OCI-M1 (cell line): ENCODE data around the gene RFTN1.
"Not testable (repeated sequence)": the region's sequence is repeated elsewhere in the genome, so short reads cannot be mapped to it uniquely, and the experiment has no call there.

ENCODE experiments used
- DNase-seq: peaks from one replicate; lab custom pipeline; 2025; lab: John Stamatoyannopoulos, UW

The RFTN1 gene

DNA sequence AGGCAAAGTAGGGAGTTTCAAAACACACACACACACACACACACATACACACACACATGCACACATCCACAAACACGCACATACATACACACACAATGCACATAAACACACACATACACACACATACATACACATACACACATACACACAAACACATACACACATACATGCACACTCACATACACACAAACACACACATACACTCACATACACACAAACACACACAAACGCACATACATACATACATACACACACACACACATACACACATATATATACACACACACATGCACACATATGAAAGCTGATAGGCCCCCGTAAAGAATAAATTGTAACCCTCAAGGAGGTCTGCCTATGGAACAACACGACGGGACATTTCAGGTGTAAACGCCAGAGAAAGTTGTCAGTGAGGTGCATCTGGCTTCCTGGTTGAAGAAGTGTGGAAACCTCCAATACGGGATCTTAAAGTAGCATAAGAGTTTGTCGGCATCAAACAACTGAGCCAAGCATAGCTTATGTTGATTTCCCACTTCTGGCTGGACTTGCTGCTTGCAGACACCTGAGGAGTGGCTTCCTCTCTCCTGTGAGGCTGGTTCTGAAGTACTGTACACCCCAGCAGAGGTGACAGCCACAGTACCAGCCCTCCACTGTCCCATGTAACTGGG, 5.8 kb downstream of the RFTN1 start:
- no peak for DNase-seq

DNA sequence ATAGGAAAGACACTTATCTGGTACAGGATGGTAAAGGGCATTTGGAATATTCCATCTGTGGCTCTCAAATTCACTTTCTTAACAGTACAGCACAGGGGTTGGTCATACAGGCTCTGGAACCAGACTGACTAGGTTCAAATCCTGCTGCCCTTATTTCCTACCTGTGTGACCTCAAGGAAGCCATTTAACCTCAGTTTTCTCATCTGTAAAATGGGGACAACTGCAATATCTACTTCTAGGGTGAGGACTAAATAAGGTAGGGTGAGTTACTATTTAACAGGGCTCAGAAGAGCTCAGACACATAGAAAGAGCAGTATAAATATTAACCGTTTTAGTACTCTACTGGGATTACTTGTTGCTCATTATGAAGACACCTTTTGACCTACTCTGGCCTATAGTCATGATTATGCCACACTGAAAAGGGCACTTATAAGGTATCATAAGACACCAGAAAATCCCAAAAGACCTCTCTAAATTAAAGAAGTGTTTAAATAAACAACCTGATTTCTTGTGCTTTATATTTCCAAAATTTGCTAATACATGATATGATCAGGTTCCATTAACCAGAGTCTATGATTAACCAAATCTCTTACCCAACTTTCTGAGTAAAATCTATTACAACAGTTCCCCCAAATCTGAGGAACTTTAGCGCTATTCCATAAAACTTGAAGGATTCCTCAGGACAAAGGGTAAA, 6.5 kb downstream of the RFTN1 start:
- DNase-seq = no peak

DNA sequence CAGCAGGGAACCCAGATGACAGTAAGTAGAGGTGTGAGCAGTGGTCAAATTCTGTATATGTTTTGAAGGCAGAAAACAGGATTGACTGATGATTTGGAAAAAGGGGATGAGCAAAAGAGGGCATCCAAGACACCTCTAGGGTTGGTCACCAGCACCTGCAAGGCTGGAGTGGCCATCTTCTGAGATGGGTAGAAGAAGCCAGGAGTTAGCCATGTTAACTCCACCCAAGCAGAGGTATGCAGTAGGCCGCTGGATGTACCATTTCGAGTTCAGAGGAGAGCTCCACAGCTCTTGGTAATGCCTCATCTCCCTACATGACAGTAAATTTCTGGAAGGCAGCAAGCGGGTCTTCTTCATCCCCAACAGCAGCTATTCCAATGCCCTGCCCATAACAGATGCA, 7.0 kb downstream of the RFTN1 start:
- no peak for DNase-seq

DNA sequence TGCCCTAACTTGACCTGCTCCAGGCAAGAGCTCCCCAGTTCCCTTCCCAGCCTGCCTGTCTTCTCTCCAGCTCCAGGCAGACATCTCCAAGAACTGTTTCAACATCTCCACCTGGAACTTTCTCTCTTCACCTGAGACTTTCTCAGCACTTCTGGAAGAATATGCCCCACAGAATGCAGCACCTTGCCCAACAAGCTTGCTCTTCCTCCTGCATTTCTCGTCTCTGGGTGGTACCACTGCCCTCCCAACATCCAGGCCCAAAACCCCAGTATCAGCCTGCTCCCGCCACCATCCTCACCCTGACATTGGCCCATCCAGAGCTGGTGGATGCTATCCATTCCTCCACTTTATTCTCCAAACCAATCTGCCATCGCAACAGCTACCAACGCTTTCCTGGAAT, 8.8 kb downstream of the RFTN1 start:
- DNase-seq = no peak

DNA sequence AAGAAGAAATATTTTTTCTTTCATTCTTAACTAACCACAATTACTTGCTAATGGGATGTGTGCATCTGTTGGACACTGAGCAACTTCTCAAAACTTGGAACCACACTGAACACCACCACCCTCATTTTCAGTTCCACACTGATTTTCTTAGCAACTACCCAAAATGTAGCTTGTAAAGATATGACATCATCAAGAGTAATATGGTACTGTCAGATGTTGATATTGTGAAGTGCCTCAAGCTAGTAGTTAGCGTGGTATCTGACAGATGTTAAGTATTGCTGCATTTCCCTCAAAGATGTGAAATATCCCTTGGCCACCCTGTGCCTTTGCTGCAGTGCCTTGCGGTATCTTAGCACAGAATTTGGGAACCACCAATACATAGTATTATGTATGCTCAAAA, 9.3 kb downstream of the RFTN1 start:
- DNase-seq = no peak

GRCh38 chr3:16503191-16503776, 10.2 kb downstream of the RFTN1 start:
- DNase-seq = no peak

- DNase-seq = no peak
Observed at GRCh38 chr3:16502347-16502908, 11.1 kb downstream of the RFTN1 start.

DNA sequence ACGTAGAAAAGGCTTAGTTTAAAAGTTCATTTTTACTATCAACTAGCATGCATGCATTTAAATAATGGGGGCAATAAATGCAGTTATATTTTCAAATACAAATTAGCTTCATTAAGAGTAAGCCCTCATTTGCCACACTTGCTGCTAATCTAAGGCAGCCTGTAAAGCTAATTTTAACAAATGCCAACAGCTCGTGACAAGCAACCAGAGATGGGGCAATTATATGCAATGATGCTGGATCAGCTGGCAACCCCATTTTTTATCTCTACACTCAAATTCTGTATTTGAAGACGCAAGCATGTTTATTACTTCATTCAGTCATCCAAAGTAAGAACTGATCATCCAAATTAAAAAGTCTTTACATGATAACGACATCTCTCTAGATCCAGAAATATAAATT, 12.1 kb downstream of the RFTN1 start:
- DNase-seq = no peak

DNA sequence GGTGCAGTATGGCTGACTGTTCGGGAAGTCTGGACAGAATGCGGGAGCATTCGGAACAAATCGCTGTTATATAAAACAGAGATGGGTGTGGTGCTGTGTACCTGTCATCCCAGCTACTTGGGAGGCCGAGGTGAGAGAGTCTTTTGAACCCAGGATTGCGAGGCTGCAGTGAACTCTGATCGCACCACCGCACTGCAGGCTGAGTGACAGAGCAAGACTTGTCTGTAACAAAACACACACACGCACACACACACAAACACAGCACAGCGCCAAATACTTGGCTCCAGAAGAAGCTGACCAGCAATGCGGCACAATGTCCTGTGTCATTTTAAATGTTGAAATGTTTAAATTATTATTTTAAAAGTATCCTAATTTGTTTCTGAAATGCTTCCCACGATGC, 12.6 kb downstream of the RFTN1 start:
- DNase-seq = no peak

GRCh38 chr3:16500093-16500492, 13.4 kb downstream of the RFTN1 start:
- DNase-seq = no peak

GRCh38 chr3:16499351-16499750, 14.1 kb downstream of the RFTN1 start:
- no peak for DNase-seq

- DNase-seq = no peak
Observed at GRCh38 chr3:16498130-16498890, 15.2 kb downstream of the RFTN1 start.

- DNase-seq = no peak
Observed at GRCh38 chr3:16496408-16497222, 16.9 kb downstream of the RFTN1 start.

GRCh38 chr3:16496008-16496407, 17.5 kb downstream of the RFTN1 start:
- DNase-seq = no peak

DNA sequence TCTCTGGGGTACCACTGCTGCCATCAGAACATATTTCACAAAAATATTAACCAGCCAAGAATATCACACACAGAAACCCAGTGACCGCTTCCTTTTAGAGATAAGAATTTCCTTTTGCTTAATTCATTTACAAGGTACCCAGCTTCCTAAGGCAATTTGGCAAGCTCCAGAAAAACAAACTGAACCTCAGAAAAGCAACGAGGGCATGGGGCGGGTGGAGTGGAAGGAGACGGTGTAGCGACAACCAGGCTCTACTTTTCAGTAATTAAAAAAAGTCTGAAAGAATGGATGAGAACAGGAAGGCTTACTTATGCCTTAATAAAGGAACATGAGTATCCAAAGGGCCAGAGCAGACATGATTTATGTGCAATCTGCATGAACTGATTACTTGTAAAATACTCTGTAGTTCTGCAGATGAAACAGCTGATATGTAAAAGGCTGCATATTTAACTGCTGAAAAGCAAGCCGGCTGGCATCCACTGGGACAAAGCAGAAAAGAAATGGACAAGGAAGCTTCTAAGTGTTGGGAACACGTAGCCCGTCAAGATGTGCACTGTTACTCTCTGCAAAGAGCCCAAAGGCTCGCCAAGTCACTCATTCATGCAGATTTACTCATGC, 18.6 kb downstream of the RFTN1 start:
- no peak for DNase-seq

- no peak for DNase-seq
Observed at GRCh38 chr3:16494094-16494493, 19.4 kb downstream of the RFTN1 start.

DNA sequence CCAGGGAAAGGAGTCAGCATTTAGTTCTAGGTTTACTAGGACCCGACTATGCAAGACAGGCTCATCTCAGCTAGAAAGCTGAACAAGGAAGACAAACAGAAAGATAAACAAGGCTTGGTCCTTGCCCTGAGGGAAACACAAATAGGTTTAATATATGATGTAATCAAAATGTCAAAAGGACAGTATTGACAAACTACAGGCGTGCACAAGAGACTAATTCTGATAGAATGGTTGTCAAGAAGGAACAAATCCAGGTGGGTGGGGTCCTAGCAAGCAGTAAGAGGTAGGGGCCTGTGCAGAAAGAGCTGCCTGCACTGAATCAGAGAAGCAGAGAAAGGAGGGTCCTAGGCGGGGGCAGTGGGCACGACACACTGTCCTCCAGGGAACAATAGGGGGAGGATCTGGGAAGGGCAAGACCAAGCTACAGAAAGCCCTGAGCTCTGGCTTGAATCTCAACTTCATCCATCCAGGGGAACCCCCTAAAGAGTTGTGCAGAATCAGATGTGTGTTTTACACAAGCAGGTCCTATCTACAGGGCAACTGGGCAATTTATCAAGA, 23.4 kb downstream of the RFTN1 start:
- no peak for DNase-seq

DNA sequence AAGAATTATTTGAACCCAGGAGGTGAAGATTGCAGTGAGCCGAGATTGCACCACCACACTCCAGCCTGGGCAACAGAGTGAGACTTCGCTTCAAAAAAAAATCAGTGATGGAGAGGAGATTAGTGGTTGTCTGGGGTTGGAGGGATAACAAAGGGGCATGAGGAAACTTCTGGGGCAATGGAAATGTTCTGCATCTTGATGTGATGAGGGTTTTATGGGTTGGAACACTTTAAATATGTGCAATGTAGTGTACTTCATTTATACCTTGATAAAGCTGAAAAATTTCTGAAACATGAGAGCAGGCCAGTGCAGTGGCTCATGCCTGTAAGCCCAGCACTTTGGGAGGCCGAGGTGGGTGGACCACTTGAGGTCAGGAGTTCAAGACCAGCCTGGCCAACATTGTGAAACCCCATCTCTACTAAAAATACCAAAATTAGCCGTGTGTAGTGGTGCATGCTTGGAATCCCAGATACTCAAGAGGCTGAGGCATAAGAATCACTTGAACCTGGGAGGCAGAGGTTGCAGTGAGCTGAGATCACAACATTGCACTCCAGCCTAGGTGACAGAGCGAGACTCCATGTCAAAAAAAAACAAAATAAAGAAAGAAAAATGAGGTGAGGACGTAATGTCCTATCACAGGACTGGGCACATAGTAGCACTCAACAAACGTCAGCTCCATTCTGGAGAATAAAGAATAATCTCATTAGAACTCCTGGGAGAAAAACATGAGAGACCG, 24.0 kb downstream of the RFTN1 start:
- DNase-seq = not testable (repeated sequence)

DNA sequence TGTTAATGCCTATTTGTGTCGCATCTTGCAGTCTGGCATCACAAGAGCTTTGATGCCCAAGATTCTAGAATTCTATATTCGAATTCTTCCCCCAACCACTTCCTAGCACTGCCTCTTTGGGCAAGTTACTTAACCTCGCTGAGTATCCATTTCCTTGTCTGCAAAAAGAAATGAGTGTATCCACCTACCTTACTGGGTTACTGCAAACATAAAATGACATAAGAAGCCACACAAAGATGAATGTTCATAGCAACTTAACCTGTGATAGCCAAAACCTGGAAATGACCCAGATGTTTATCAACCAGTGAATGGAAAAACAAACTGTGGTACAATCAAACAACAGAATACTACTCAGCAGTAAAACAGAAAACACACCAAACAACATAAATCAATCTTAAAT, 24.9 kb downstream of the RFTN1 start:
- DNase-seq = no peak

DNA sequence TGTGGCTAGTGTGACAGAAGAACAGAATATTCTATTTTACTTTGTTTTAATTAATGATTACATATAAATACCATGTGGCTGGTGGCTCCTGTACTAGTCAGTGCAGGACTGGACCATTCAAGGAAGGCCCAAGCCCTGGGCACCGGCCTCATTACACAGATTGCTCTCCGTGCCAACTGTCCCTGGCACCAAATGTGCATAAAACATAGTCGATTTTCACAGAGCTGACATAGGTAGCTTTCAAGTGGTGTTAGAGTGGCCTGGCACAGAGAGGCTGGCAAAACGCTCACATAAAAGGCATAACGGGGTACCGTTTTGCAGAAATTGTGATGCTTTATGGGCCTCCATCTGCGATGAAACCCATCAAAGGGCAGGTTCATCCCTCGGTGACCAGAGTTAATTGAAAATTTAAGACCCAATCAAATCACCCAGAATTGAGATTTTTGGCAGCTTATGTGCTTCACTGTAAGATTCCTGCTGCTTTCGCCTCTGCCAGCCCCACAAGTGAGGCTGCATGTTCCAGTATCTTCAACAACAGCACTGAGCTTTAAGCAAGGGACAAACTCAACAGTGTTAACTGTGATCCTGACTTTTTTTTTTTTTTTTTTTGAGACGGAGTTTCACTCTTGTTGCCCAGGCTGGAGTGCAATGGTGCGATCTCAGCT, 25.9 kb downstream of the RFTN1 start:
- DNase-seq = no peak
